B cell (primary cell): Measurements from ENCODE around the gene SLC1A4. TPM values are rescaled to one million over a fixed set of nuclear protein-coding genes. Genes with fewer than 3 reads are reported as not detected.
A peak's percentile ranks its signal among the peaks of the same experiment; 100 is the strongest.

Experiments used
- ATAC-seq: fragments of 200-7000 bp; cut with Tn5 transposase; one replicate; pipeline ENCODE4 v1.10.0; 2021; ENCODE audit warnings: low read depth, mild to moderate bottlenecking, moderate number of reproducible peaks, moderate library complexity
- CTCF ChIA-PET: fragments of 350-600 bp; sonication (Branson Sonifier 250); formaldehyde crosslinking; loops from one replicate; lab custom pipeline; 2021; ENCODE audit warnings: antibody characterized with exemption, inconsistent platforms; lab: Charles Lee
- POLR2A ChIA-PET: fragments of 350-600 bp; sonication (Branson Sonifier 250); formaldehyde crosslinking; loops from one replicate; lab custom pipeline; 2021; ENCODE audit warnings: antibody characterized with exemption; lab: Charles Lee
- DNase-seq: peaks from one replicate; pipeline ENCODE4 v3.0.0; 2013
- H2AFZ ChIP-seq: 2 replicates; pipeline ENCODE4 v1.6.1; 2012; ENCODE audit warnings: mild to moderate bottlenecking, low read depth, low read length; ENCODE audit not compliant: insufficient read depth, poor library complexity, severe bottlenecking
- H3K27ac ChIP-seq, 2 donors: 1 replicate in 1 of 2; 2 replicates in 1 of 2; pipeline ENCODE4 v1.5.1; 2012 to 2013; ENCODE audit warnings: low read length in 2 of 2, mild to moderate bottlenecking in 2 of 2, moderate library complexity in 1 of 2
- H3K27me3 ChIP-seq, 4 experiments: fragments of 200-600 bp in 1 of 4; sonication (generic) in 1 of 4; replicated peaks in 1 of 4; 1 replicate in 2 of 4; 2 replicates in 2 of 4; pipeline versions ENCODE4 v1.6.1 to v1.7.0; 2013 to 2016; ENCODE audit warnings: low read length in 3 of 4, mild to moderate bottlenecking in 2 of 4, mixed read lengths in 1 of 4, moderate library complexity in 1 of 4; ENCODE audit not compliant: insufficient read depth in 4 of 4, control insufficient read depth in 3 of 4; ENCODE audit errors: control extremely low read depth in 1 of 4
- H3K36me3 ChIP-seq, 2 experiments: replicated peaks in 1 of 2; 1 replicate in 1 of 2; 2 replicates in 1 of 2; pipeline versions ENCODE4 v1.6.1 to v1.7.1; 2013; ENCODE audit warnings: low read length in 1 of 2; ENCODE audit not compliant: insufficient read depth in 2 of 2, control insufficient read depth in 1 of 2; ENCODE audit errors: control extremely low read depth in 1 of 2, extremely low read depth in 1 of 2
- H3K4me1 ChIP-seq, 2 donors: fragments of 200-600 bp in 1 of 2; sonication (generic) in 1 of 2; 1 replicate in 1 of 2; 2 replicates in 1 of 2; pipeline versions ENCODE4 v1.5.1 to v1.6.1; 2013 to 2017; ENCODE audit warnings: low read length in 2 of 2; ENCODE audit not compliant: control insufficient read depth in 2 of 2, insufficient read depth in 2 of 2
- H3K4me2 ChIP-seq: replicated peaks from 2 replicates; pipeline ENCODE3; 2012; ENCODE audit warnings: mild to moderate bottlenecking, low read depth, low read length; ENCODE audit not compliant: poor library complexity, severe bottlenecking
- H3K4me3 ChIP-seq, 5 experiments: fragments of 200-600 bp in 1 of 5; sonication (generic) in 1 of 5; 1 replicate in 3 of 5; 2 replicates in 2 of 5; pipeline versions ENCODE4 v1.5.1 to v1.7.0; 2011 to 2016; ENCODE audit warnings: low read length in 4 of 5, mild to moderate bottlenecking in 4 of 5, low read depth in 2 of 5, control low read depth in 1 of 5, moderate library complexity in 1 of 5; ENCODE audit not compliant: insufficient read depth in 1 of 5; ENCODE audit errors: control extremely low read depth in 1 of 5, extremely low read depth in 1 of 5
- H3K79me2 ChIP-seq: fragments of 200-600 bp; sonication (generic); one replicate; pipeline ENCODE4 v1.6.0; 2016; ENCODE audit warnings: low read length; ENCODE audit not compliant: control insufficient read depth, insufficient read depth
- H3K9ac ChIP-seq: fragments of 200-600 bp; sonication (generic); 2 replicates; pipeline ENCODE4 v1.6.1; 2017; ENCODE audit warnings: mild to moderate bottlenecking, low read length, moderate library complexity
- H3K9me3 ChIP-seq, 3 donors: one replicate each; pipeline versions ENCODE4 v1.6.1 to v1.7.1; 2013; ENCODE audit warnings: low read length in 2 of 3; ENCODE audit not compliant: control insufficient read depth in 2 of 3, insufficient read depth in 1 of 3; ENCODE audit errors: control extremely low read depth in 1 of 3
- H4K20me1 ChIP-seq: 2 replicates; pipeline ENCODE4 v1.6.0; 2012; ENCODE audit warnings: mild to moderate bottlenecking, low read length; ENCODE audit not compliant: insufficient read depth, control insufficient read depth, poor library complexity, severe bottlenecking
- H3K27ac Mint-ChIP-seq: one replicate; pipeline ENCODE4 v1.8.0; 2021; ENCODE audit warnings: mixed read lengths
- H3K27me3 Mint-ChIP-seq: one replicate; pipeline ENCODE4 v1.8.0; 2021; ENCODE audit warnings: mixed read lengths
- H3K4me1 Mint-ChIP-seq: one replicate; pipeline ENCODE4 v1.8.0; 2021; ENCODE audit warnings: mixed read lengths
- H3K4me3 Mint-ChIP-seq: one replicate; pipeline ENCODE4 v1.8.0; 2021; ENCODE audit warnings: mixed read lengths
- H3K9me3 Mint-ChIP-seq: one replicate; pipeline ENCODE4 v1.8.0; 2022; ENCODE audit warnings: mixed read lengths; ENCODE audit not compliant: insufficient read depth
- EZH2 ChIP-seq: IDR thresholded peaks from 2 replicates; pipeline ENCODE4 v1.6.1; 2012; ENCODE audit warnings: borderline replicate concordance, low read depth, mild to moderate bottlenecking, moderate library complexity, low read length; ENCODE audit not compliant: insufficient read depth, poor library complexity, severe bottlenecking
- WGBS: methylation state at CpG from one replicate; pipeline ENCODE4 v1.1.5; 2013; ENCODE audit warnings: missing lambda C conversion rate; ENCODE audit not compliant: insufficient coverage; 5-methylcytosine and 5-hydroxymethylcytosine counted together
- intact Hi-C: fragments of 100-400 bp; cut with micrococcal nuclease; formaldehyde crosslinking; loops from one replicate; pipeline ENCODE4 v1.10.0; 2022
- polyA plus RNA-seq: library from polyadenylated mRNA; depleted of rRNA; stranded (reverse); fragments of >200 nt; gene quantifications from 2 replicates; pipeline ENCODE4 v1.2.3, GENCODE V29; 2012
- total RNA-seq, 2 donors: library from RNA; stranded (reverse); fragments of 120-200 nt in 1 of 2; gene quantifications; 1 replicate in 1 of 2; 2 replicates in 1 of 2; pipeline versions ENCODE4 v1.2.3 to v1.2.4, GENCODE V29; 2013 to 2022
- TF ChIP-seq, protein P1 (sequence below): fragments of 200-600 bp; IDR thresholded peaks from one replicate; pipeline ENCODE4 v1.8.0; 2022; ENCODE audit warnings: antibody characterized with exemption, mild to moderate bottlenecking

The SLC1A4 gene
- total and polyA plus RNA-seq, 2 donors (not counting 1 experiment from before 2014, with no cell fraction given): 1.7 to 15.7 TPM

DNA sequence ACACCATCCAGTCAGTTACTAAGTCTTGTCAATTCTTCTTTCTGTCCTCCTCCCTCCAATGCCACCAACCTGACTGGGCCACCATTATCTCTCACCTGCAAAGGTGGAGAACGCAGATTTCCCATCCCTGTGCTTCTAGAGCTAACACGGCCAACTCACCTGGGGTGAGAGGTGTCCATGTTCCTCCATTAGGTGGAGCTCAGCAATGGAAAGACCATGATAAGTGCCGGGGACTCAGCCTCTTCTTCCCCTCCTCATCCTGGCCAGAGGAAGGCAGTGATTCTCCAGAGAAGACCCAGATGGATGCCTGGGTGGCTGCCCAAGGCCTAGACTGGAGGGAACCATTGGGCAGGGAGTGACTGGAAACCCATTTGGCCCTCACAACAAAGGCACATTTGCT, 48.1 kb upstream of the SLC1A4 start:
- no peak overlapping the region for H3K9ac ChIP-seq
- H3K36me3 ChIP-seq: no peaks in the 10 kb centered on the region
- ChIA-PET POLR2A (interaction anchor here (1.5 kb wide), 1 partner anchor 26 kb away, joined by 6 read pairs; no protein-coding TSS in a partner anchor), CTCF (interaction anchor here (0.5 to 2.1 kb wide), 7 partner anchors 10 to 541 kb away, joined by 3 to 10 read pairs (median 3); no protein-coding TSS in a partner anchor)
- no peak overlapping the region for H3K27ac ChIP-seq
- H3K27me3 ChIP-seq: no peaks in the 10 kb centered on the region
- DNase-seq (no peak), ATAC-seq (no peak)
- no peak overlapping the region for H3K4me3 Mint-ChIP-seq
- H3K4me1 ChIP-seq: peaks cover 64 to 68% of the 10 kb centered on the region in 2 donors
- no peaks in the 10 kb centered on the region for H3K9me3 Mint-ChIP-seq
- no peaks in the 10 kb centered on the region for H3K9me3 ChIP-seq
- TF ChIP-seq EZH2: no peak
- TF ChIP-seq, protein P1, sequence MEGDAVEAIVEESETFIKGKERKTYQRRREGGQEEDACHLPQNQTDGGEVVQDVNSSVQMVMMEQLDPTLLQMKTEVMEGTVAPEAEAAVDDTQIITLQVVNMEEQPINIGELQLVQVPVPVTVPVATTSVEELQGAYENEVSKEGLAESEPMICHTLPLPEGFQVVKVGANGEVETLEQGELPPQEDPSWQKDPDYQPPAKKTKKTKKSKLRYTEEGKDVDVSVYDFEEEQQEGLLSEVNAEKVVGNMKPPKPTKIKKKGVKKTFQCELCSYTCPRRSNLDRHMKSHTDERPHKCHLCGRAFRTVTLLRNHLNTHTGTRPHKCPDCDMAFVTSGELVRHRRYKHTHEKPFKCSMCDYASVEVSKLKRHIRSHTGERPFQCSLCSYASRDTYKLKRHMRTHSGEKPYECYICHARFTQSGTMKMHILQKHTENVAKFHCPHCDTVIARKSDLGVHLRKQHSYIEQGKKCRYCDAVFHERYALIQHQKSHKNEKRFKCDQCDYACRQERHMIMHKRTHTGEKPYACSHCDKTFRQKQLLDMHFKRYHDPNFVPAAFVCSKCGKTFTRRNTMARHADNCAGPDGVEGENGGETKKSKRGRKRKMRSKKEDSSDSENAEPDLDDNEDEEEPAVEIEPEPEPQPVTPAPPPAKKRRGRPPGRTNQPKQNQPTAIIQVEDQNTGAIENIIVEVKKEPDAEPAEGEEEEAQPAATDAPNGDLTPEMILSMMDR: no peak
- no peaks in the 10 kb centered on the region for H4K20me1 ChIP-seq
- 90% methylated on average over 3 of the region's 3 CpGs for WGBS
- peaks cover 80% of the 10 kb centered on the region for H3K4me1 Mint-ChIP-seq
- H2AFZ ChIP-seq: no peak overlapping the region
- no peaks in the 10 kb centered on the region for H3K27me3 Mint-ChIP-seq
- intact Hi-C loops: no loop called here
- no peak overlapping the region for H3K4me2 ChIP-seq
- peak overlapping the region; percentile 55 for H3K27ac Mint-ChIP-seq
- H3K79me2 ChIP-seq: peaks cover 4% of the 10 kb centered on the region
- no peak overlapping the region for H3K4me3 ChIP-seq

DNA sequence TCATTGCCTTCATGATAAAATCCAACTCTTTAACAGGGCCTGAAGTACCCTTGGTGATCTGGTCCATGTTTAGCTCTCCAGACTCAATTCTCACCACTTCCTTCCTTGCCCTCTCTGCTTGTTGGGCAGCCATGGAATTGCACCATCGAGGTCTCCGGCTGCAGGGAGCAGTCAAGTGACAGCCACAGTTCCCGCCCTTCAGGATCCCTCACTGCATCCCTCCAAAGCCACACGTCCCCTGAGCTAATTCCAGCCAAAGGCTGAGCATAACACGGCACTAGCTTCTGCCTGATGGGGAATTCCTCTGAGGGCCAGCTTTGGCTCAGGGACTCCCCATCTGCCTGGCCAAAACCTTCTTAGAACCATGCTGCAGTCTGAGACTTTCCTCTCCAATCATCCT, 47.4 kb upstream of the SLC1A4 start:
- H3K79me2 ChIP-seq: peaks cover 2% of the 10 kb centered on the region
- H3K9ac ChIP-seq: no peak overlapping the region
- no peaks in the 10 kb centered on the region for H4K20me1 ChIP-seq
- 52% methylated on average over 5 of the region's 5 CpGs for WGBS
- Mint-ChIP-seq H3K9me3 (no peaks in the 10 kb centered on the region), H3K27me3 (no peaks in the 10 kb centered on the region), H3K27ac (peak overlapping the region; percentile 79), H3K4me3 (no peak overlapping the region), H3K4me1 (peaks cover 82% of the 10 kb centered on the region)
- CTCF ChIA-PET: interaction anchor here (1.2 to 2.1 kb wide), 6 partner anchors 9 to 77 kb away, joined by 3 to 10 read pairs (median 3); no protein-coding TSS in a partner anchor
- DNase-seq (no peak), ATAC-seq (no peak)
- H3K27me3 ChIP-seq: no peaks in the 10 kb centered on the region
- H3K4me3 ChIP-seq: no peak overlapping the region
- no peak overlapping the region for H3K27ac ChIP-seq
- POLR2A ChIA-PET: interaction anchor here (1.2 to 1.5 kb wide), 2 partner anchors 12 to 27 kb away, joined by 3 to 6 read pairs; no protein-coding TSS in a partner anchor
- H2AFZ ChIP-seq: no peak overlapping the region
- H3K4me2 ChIP-seq: no peak overlapping the region
- intact Hi-C loops: no loop called here
- H3K9me3 ChIP-seq: no peaks in the 10 kb centered on the region
- peaks cover 64 to 68% of the 10 kb centered on the region in 2 donors for H3K4me1 ChIP-seq
- no peak for TF ChIP-seq EZH2
- no peaks in the 10 kb centered on the region for H3K36me3 ChIP-seq
